ENCODE measurements around the gene UGT1A5. TPM values are rescaled to one million over a fixed set of nuclear protein-coding genes. Genes with fewer than 3 reads are reported as not detected.

The UGT1A5 gene
- total RNA-seq, 4 donors from 2014 or later = 0.56 to 3.2 (median 1.2) TPM

GRCh38 chr2:233816334-233816733 is 103.6 kb downstream of the UGT1A5 start:
- TF ChIP-seq, protein P1, sequence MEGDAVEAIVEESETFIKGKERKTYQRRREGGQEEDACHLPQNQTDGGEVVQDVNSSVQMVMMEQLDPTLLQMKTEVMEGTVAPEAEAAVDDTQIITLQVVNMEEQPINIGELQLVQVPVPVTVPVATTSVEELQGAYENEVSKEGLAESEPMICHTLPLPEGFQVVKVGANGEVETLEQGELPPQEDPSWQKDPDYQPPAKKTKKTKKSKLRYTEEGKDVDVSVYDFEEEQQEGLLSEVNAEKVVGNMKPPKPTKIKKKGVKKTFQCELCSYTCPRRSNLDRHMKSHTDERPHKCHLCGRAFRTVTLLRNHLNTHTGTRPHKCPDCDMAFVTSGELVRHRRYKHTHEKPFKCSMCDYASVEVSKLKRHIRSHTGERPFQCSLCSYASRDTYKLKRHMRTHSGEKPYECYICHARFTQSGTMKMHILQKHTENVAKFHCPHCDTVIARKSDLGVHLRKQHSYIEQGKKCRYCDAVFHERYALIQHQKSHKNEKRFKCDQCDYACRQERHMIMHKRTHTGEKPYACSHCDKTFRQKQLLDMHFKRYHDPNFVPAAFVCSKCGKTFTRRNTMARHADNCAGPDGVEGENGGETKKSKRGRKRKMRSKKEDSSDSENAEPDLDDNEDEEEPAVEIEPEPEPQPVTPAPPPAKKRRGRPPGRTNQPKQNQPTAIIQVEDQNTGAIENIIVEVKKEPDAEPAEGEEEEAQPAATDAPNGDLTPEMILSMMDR (IDR thresholded peaks at IDR 0.05) = no peak
- TF ChIP-seq EP300 (IDR thresholded peaks at IDR 0.05) (no peak), POLR2AphosphoS5 (IDR thresholded peaks at IDR 0.05) (no peak), POLR2A (IDR thresholded peaks at IDR 0.05) (no peak)
- Histone ChIP-seq H3K4me3 (no peak overlapping the region), H3K9me3 (no peaks in the 10 kb centered on the region), H3K27me3 (no peaks in the 10 kb centered on the region), H3K4me1 (no peaks in the 10 kb centered on the region), H3K36me3 (no peaks in the 10 kb centered on the region), H3K27ac (no peak overlapping the region)
- WGBS = 52% methylated on average over 2 of the region's 2 CpGs
- DNase-seq (ENCODE audit: low spot score in 2 of 2) = peak in 1 of 2 donors; percentile 28

GRCh38 chr2:233816771-233817170 is 104.1 kb downstream of the UGT1A5 start:
- Histone ChIP-seq H3K36me3 (no peaks in the 10 kb centered on the region), H3K4me3 (no peak overlapping the region), H3K4me1 (no peaks in the 10 kb centered on the region), H3K27me3 (no peaks in the 10 kb centered on the region), H3K27ac (no peak overlapping the region), H3K9me3 (no peaks in the 10 kb centered on the region)
- TF ChIP-seq POLR2A (IDR thresholded peaks at IDR 0.05) = no peak
- TF ChIP-seq EP300 (IDR thresholded peaks at IDR 0.05) = no peak
- TF ChIP-seq POLR2AphosphoS5 (IDR thresholded peaks at IDR 0.05) = no peak
- TF ChIP-seq, protein P1 (IDR thresholded peaks at IDR 0.05) = no peak
- peak; percentile 24 to 38 for DNase-seq (ENCODE audit: low spot score in 2 of 2)
- 80% methylated on average over 4 of the region's 4 CpGs for WGBS

DNA sequence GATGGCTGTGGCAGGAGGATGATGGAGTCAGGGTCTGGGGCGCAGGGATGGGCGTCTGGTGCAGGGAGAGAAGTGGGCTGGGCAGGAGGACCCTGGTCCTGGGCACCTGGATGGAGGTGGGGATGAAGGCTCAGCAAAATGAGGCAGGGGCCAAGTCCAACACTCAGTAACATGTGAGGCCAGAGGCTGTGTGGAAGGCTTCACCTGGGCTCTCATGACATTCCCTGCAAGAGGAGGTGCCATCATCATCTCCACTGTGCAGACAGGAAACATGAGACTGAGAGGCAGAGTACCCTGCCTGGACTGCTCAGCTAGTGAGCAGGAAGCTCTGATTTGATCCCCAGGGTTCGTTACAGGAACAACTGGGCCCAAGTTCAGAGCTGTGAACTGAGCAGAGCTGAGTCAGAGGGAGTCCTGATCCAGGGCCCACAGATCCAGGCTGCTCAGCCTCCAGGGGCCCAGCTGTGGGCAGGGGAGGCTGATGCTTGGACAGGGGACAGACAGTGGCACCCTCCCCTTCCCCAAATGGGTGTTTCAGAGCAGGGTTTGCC is 104.7 kb downstream of the UGT1A5 start:
- TF ChIP-seq EP300 (IDR thresholded peaks at IDR 0.05) = no peak
- Histone ChIP-seq H3K9me3 (no peaks in the 10 kb centered on the region), H3K4me1 (no peaks in the 10 kb centered on the region), H3K4me3 (no peak overlapping the region), H3K36me3 (no peaks in the 10 kb centered on the region), H3K27ac (no peak overlapping the region), H3K27me3 (no peaks in the 10 kb centered on the region)
- whole genome bisulfite sequencing = 100% methylated on average over 3 of the region's 3 CpGs
- DNase-seq (ENCODE audit: low spot score in 2 of 2) = peak; percentile 42 to 56

- H3K4me3 ChIP-seq = no peak overlapping the region
- TF ChIP-seq POLR2A (IDR thresholded peaks at IDR 0.05) = no peak
- TF ChIP-seq, protein P1 (IDR thresholded peaks at IDR 0.05) = no peak
- TF ChIP-seq POLR2AphosphoS5 (IDR thresholded peaks at IDR 0.05) = no peak
- TF ChIP-seq EP300 (IDR thresholded peaks at IDR 0.05) = no peak
- 97% methylated on average over 9 of the region's 11 CpGs for WGBS
- no peaks in the 10 kb centered on the region for H3K9me3 ChIP-seq
- H3K27me3 ChIP-seq = no peaks in the 10 kb centered on the region
- H3K27ac ChIP-seq = no peak overlapping the region
- DNase-seq (ENCODE audit: low spot score in 2 of 2) = peak; percentile 35 to 72
- no peaks in the 10 kb centered on the region for H3K36me3 ChIP-seq
- no peaks in the 10 kb centered on the region for H3K4me1 ChIP-seq
Observed at GRCh38 chr2:233817995-233818638, 105.4 kb downstream of the UGT1A5 start.

DNA sequence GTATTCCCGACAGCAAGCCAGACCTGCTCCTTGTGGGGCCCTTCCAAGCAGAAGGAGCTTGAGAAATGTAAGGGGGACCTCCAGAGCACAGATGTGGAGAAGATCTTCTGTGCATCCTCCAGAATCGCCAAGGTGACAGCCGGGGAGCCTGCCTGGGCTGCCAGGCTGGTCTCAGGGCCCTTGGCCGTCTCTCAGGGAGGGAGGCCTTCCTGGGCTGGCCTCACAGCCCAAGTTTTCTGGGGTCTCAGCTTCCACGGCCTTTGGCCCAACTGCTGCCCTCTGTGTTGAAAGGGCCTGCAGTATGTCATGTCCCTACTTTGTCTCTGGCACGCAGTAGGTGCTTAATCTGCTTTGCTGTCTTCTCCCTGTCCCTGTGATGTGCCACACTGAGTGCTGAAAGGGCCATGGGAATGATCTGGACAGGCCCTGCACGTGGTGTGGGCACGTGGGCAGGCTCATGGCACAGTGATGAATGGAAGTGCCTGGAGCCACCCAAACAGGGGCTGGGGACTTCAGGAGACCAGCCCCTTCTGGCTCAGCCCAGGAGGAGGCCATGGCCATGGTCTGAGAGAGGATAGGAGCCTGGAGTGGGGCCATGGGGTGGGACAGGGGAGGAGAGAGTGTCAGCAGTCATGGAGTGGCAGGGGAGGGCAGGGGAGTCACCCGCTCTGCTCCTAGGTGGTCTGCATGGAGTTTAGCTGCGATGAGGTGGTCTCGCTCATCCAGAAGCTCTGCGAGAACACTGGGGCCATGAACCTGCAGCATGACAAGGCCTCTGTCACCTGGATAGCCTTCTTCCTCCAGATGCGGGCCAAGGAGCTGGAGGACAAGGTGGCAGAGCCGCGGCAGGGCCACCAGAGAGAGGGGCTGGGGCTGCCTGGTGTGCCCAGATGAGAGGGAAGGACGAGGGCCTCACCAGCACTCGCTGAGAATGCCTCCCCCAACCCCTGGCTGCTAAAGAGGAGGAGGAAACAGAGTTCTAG is 106.2 kb downstream of the UGT1A5 start:
- H3K27me3 ChIP-seq = no peaks in the 10 kb centered on the region
- no peaks in the 10 kb centered on the region for H3K9me3 ChIP-seq
- H3K4me1 ChIP-seq = no peaks in the 10 kb centered on the region
- 83% methylated on average over 15 of the region's 17 CpGs for WGBS
- H3K27ac ChIP-seq = no peak overlapping the region
- TF ChIP-seq POLR2A (IDR thresholded peaks at IDR 0.05) (no peak), POLR2AphosphoS5 (IDR thresholded peaks at IDR 0.05) (no peak), EP300 (IDR thresholded peaks at IDR 0.05) (no peak)
- TF ChIP-seq, protein P1 (IDR thresholded peaks at IDR 0.05) = no peak
- DNase-seq (ENCODE audit: low spot score in 2 of 2) = peak; percentile 47 to 61
- no peak overlapping the region for H3K4me3 ChIP-seq
- no peaks in the 10 kb centered on the region for H3K36me3 ChIP-seq

All from suprapubic skin (tissue), 4 donors.